ENCODE measurements around the gene FOXP1.

Gene FOXP1

DNA sequence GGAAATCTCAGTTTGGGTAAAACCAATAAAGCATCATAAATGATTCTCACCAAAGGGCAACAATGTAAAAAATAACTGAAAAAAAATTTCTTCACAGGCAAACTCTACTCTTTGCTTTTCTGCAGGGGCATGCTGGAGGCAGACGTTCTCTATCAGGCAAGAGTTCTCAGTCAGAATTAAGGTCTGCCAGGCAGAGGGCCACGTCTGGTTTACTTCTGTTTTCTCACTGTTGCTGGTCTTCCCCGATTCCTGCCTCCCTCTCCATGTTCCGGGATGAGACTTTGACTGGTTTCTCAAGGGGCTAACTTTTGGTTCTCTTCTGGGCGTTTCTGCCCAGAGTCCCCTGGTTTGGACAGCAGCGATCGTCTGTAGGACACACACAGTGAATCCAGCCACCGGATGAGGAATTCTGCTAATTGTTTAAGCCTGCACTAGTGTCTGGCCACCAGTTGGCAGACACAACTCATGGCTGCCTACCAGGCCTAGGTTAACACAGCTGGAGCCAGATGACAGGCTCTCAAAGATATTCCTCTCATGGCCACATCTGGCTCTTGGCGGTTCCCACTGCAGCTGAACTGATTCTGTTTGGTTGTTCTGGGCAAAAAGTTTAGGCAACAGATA lies 273.1 kb downstream of the FOXP1 start:
- no peak overlapping the region for H3K4me3 ChIP-seq (ENCODE audit: low read length)
- no peak for TF ChIP-seq ZNF274 (IDR thresholded peaks at IDR 0.05; ENCODE audit: low read depth, low read length)

- no peak overlapping the region for H3K4me3 ChIP-seq (ENCODE audit: low read length)
- TF ChIP-seq ZNF274 (IDR thresholded peaks at IDR 0.05; ENCODE audit: low read depth, low read length): no peak
These were observed 273.6 kb downstream of the FOXP1 start for GRCh38 chr3:71309886-71310285.

DNA sequence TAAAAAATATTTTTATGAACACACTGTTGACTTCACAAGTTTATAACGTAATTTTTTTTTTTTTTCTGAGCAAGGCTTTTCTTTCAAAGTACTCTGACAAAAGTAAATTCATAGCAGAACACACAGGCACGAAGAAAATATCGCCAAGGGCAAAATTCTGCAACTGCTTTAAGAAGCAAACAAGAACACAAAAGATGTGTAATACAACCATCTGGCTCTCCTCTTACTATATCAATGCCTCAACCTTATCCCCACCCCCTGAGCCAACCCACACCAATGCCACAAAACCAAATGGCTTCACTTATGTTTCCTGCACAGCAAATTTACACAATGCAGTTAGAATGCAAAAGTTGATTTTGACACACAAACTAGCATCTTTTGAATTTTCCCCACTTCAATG lies 274.2 kb downstream of the FOXP1 start:
- no peak for TF ChIP-seq ZNF274 (IDR thresholded peaks at IDR 0.05; ENCODE audit: low read depth, low read length)
- H3K4me3 ChIP-seq (ENCODE audit: low read length): no peak overlapping the region

DNA sequence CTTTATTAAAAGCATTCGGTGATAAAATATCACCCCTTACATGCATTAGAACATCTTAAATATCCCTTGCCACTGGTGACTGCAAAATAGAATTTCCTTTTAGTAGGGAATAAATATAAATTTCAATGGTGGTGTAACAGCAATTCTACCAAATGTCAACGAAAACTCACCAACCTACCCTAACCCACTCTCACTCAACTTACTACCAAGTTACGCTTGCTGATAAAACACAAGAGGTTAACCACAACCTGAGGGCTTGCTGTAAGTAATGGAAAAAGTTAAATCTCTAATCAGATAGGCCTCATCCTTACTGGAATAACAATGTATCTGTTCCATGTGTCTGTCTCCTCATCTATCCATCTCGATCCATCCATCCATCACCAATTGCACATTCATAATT lies 274.7 kb downstream of the FOXP1 start:
- no peak for TF ChIP-seq ZNF274 (IDR thresholded peaks at IDR 0.05; ENCODE audit: low read depth, low read length)
- H3K4me3 ChIP-seq (ENCODE audit: low read length): no peak overlapping the region

DNA sequence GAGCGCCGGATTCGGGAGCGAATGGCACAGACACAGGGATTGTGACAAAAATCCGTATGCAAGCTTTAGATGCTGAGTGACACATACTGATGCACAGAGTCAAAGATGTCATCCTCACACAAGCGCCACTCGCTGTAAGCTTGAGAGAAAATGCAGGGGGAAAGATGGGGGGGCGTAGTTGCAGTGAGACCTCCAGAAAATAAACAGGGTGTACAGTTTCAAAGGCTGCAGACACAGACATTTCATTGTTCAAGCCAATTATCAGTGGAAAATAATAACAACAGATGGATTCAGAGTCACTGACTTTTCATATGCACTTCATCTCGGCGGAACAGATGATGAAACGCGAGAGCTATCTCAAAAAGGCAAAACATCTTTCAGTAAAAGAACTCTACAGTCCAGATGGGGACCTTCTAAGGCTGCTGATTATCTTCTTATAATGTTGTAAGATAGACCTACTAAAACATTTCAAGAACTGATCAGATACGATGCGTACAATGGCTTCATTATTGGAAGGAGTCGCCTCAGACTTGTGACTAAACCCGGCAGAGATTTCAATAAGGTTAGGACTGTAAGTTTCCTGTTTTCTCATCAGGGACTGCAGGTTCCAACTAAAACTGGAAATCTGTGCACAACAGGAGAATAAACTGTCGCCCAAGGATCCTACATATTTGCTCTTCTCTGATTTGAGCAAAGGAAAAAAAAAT lies 275.4 kb downstream of the FOXP1 start:
- TF ChIP-seq ZNF274 (IDR thresholded peaks at IDR 0.05; ENCODE audit: low read depth, low read length): no peak
- no peak overlapping the region for H3K4me3 ChIP-seq (ENCODE audit: low read length)

GRCh38 chr3:71305231-71306206 lies 278.0 kb downstream of the FOXP1 start:
- no peak for TF ChIP-seq ZNF274 (IDR thresholded peaks at IDR 0.05; ENCODE audit: low read depth, low read length)

GRCh38 chr3:71304684-71305083 lies 278.8 kb downstream of the FOXP1 start:
- H3K4me3 ChIP-seq (ENCODE audit: low read length): no peak overlapping the region

More at GRCh38 chr3:71305231-71306206, 278.0 kb downstream of the FOXP1 start:
- peak overlapping the region; percentile 42; the same call in 1 of the 2 replicates for H3K4me3 ChIP-seq (ENCODE audit: low read length)

DNA sequence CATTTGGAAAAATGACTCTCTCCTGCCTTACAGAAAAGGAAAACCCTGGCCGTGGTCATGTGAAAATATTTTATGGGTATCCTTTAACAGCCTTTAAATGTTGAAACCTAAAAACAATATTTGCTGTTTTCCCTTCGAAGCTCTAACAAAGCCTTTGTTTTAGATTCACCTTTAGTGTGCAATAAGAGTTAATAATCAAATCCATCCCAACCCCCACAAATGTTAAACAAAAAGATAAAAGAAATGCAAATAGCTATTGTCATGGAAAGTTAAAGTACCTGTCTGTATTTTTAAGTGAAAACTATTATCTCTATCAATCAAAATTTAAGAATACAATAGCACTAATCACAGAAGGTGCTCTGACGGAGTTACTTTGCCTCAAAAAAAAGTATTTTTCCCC lies 279.3 kb downstream of the FOXP1 start:
- no peak for TF ChIP-seq ZNF274 (IDR thresholded peaks at IDR 0.05; ENCODE audit: low read depth, low read length)
- no peak overlapping the region for H3K4me3 ChIP-seq (ENCODE audit: low read length)

More at GRCh38 chr3:71304684-71305083, 278.8 kb downstream of the FOXP1 start:
- TF ChIP-seq ZNF274 (IDR thresholded peaks at IDR 0.05; ENCODE audit: low read depth, low read length): no peak

GRCh38 chr3:71303627-71304200 lies 279.8 kb downstream of the FOXP1 start:
- TF ChIP-seq ZNF274 (IDR thresholded peaks at IDR 0.05; ENCODE audit: low read depth, low read length): no peak
- H3K4me3 ChIP-seq (ENCODE audit: low read length): no peak overlapping the region

- H3K4me3 ChIP-seq (ENCODE audit: low read length): no peak overlapping the region
- TF ChIP-seq ZNF274 (IDR thresholded peaks at IDR 0.05; ENCODE audit: low read depth, low read length): no peak
These were observed 280.9 kb downstream of the FOXP1 start for GRCh38 chr3:71302604-71303003.

- TF ChIP-seq ZNF274 (IDR thresholded peaks at IDR 0.05; ENCODE audit: low read depth, low read length): no peak
- H3K4me3 ChIP-seq (ENCODE audit: low read length): no peak overlapping the region
These were observed 282.6 kb downstream of the FOXP1 start for GRCh38 chr3:71300951-71301393.

DNA sequence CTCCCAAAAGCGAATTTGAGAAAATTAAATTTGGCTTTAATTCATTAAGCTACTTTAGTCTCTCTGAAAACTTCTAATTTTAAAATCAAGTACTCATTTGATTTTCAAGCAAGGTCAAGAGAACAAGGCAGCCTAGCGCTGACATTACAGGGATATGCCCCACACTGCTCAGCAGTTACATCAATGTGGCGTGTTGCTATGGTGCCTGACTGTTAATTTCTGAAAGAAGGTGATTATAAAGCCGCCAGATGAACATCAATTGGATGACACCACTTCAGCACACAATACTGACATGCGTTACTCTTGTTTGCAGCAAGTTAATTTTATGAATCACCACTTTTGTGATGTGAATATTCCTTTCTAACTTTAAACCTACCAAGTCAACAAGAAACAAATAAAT lies 284.4 kb downstream of the FOXP1 start:
- TF ChIP-seq ZNF274 (IDR thresholded peaks at IDR 0.05; ENCODE audit: low read depth, low read length): no peak
- no peak overlapping the region for H3K4me3 ChIP-seq (ENCODE audit: low read length)

GRCh38 chr3:71294919-71295318 lies 288.6 kb downstream of the FOXP1 start:
- TF ChIP-seq ZNF274 (IDR thresholded peaks at IDR 0.05; ENCODE audit: low read depth, low read length): no peak
- no peak overlapping the region for H3K4me3 ChIP-seq (ENCODE audit: low read length)

- no peak for TF ChIP-seq ZNF274 (IDR thresholded peaks at IDR 0.05; ENCODE audit: low read depth, low read length)
- H3K4me3 ChIP-seq (ENCODE audit: low read length): no peak overlapping the region
These were observed 293.2 kb downstream of the FOXP1 start for GRCh38 chr3:71290301-71290700.
